Jurkat, Clone E6-1 (cell line): ENCODE measurements around the gene PTPRR.

ENCODE experiments used
- DNase-seq: peaks from one replicate; pipeline ENCODE4 v3.0.0-alpha.2; 2011; ENCODE audit warnings: low read depth, low spot score
- H3K4me3 ChIP-seq: 2 replicates; pipeline ENCODE4 v1.5.1; 2011; ENCODE audit warnings: mild to moderate bottlenecking, low read length, control low read depth, moderate library complexity

PTPRR gene

GRCh38 chr12:70919176-70919575 lies 1.4 kb downstream of the PTPRR start:
- no peak for DNase-seq
- H3K4me3 ChIP-seq: no peak overlapping the region

- no peak overlapping the region for H3K4me3 ChIP-seq
- no peak for DNase-seq
Observed at GRCh38 chr12:70918321-70918720, 2.2 kb downstream of the PTPRR start.

GRCh38 chr12:70910666-70911065 lies 9.9 kb downstream of the PTPRR start:
- DNase-seq: no peak

GRCh38 chr12:70908978-70909377 lies 11.6 kb downstream of the PTPRR start:
- H3K4me3 ChIP-seq: no peak overlapping the region
- DNase-seq: no peak

More at GRCh38 chr12:70910666-70911065, 9.9 kb downstream of the PTPRR start:
- no peak overlapping the region for H3K4me3 ChIP-seq

- no peak overlapping the region for H3K4me3 ChIP-seq
- DNase-seq: no peak
Observed at GRCh38 chr12:70907412-70907811, 13.1 kb downstream of the PTPRR start.

GRCh38 chr12:70895956-70896355 lies 24.6 kb downstream of the PTPRR start:
- no peak overlapping the region for H3K4me3 ChIP-seq

GRCh38 chr12:70892593-70892992 lies 27.9 kb downstream of the PTPRR start:
- no peak for DNase-seq
- H3K4me3 ChIP-seq: no peak overlapping the region

More at GRCh38 chr12:70895956-70896355, 24.6 kb downstream of the PTPRR start:
- no peak for DNase-seq

GRCh38 chr12:70890895-70891832 lies 29.4 kb downstream of the PTPRR start:
- DNase-seq: no peak
- H3K4me3 ChIP-seq: no peak overlapping the region

GRCh38 chr12:70885956-70886355 lies 34.6 kb downstream of the PTPRR start:
- no peak for DNase-seq

GRCh38 chr12:70883855-70884254 lies 36.7 kb downstream of the PTPRR start:
- H3K4me3 ChIP-seq: no peak overlapping the region
- no peak for DNase-seq

More at GRCh38 chr12:70885956-70886355, 34.6 kb downstream of the PTPRR start:
- no peak overlapping the region for H3K4me3 ChIP-seq

GRCh38 chr12:70880744-70881143 lies 39.8 kb downstream of the PTPRR start:
- no peak for DNase-seq
- no peak overlapping the region for H3K4me3 ChIP-seq

- H3K4me3 ChIP-seq: no peak overlapping the region
- DNase-seq: no peak
Observed at GRCh38 chr12:70876952-70877351, 43.6 kb downstream of the PTPRR start.

GRCh38 chr12:70875628-70876027 lies 44.9 kb downstream of the PTPRR start:
- H3K4me3 ChIP-seq: no peak overlapping the region
- DNase-seq: no peak

- no peak overlapping the region for H3K4me3 ChIP-seq
- no peak for DNase-seq
Observed at GRCh38 chr12:70854881-70855568, 65.5 kb downstream of the PTPRR start.

GRCh38 chr12:70854138-70854537 lies 66.4 kb downstream of the PTPRR start:
- no peak overlapping the region for H3K4me3 ChIP-seq
- DNase-seq: no peak

- H3K4me3 ChIP-seq: no peak overlapping the region
Observed at GRCh38 chr12:70853326-70853725, 67.2 kb downstream of the PTPRR start.

GRCh38 chr12:70852416-70853150 lies 68.0 kb downstream of the PTPRR start:
- H3K4me3 ChIP-seq: no peak overlapping the region
- no peak for DNase-seq

More at GRCh38 chr12:70853326-70853725, 67.2 kb downstream of the PTPRR start:
- no peak for DNase-seq

GRCh38 chr12:70849265-70849960 lies 71.1 kb downstream of the PTPRR start:
- no peak overlapping the region for H3K4me3 ChIP-seq
- DNase-seq: no peak

GRCh38 chr12:70847871-70848270 lies 72.7 kb downstream of the PTPRR start:
- H3K4me3 ChIP-seq: no peak overlapping the region
- no peak for DNase-seq
